Stimulated activated CD4-positive, alpha-beta T cell treated with anti-CD3 and anti-CD28 coated beads, TNF-alpha, amount 100 ng/mL, for 24 hours (primary cell): Measurements from ENCODE around the gene SPDEF.

ENCODE experiments used
- DNase-seq, 3 experiments: peaks; one replicate each; pipeline ENCODE4 v3.0.0-alpha.2; 2020; ENCODE audit warnings: low read depth in 3 of 3

The SPDEF gene

GRCh38 chr6:34563513-34563870 is 7.4 kb upstream of the SPDEF start:
- DNase-seq = no peak

GRCh38 chr6:34562861-34563512 is 6.9 kb upstream of the SPDEF start:
- no peak for DNase-seq

- DNase-seq = no peak
These were observed 6.2 kb upstream of the SPDEF start for GRCh38 chr6:34562350-34562749.

GRCh38 chr6:34561227-34561530 is 5.0 kb upstream of the SPDEF start:
- DNase-seq = no peak

- DNase-seq = no peak
These were observed 4.5 kb upstream of the SPDEF start for GRCh38 chr6:34560366-34561226.

GRCh38 chr6:34559651-34560365 is 3.7 kb upstream of the SPDEF start:
- no peak for DNase-seq

GRCh38 chr6:34558172-34558714 is 2.1 kb upstream of the SPDEF start:
- DNase-seq = no peak

GRCh38 chr6:34557228-34557627 is 1.1 kb upstream of the SPDEF start:
- DNase-seq = no peak

GRCh38 chr6:34556493-34556892 is 364 bp upstream of the SPDEF start:
- DNase-seq = no peak

GRCh38 chr6:34555328-34555727 is 801 bp downstream of the SPDEF start:
- no peak for DNase-seq

GRCh38 chr6:34555007-34555322 is 1.2 kb downstream of the SPDEF start:
- DNase-seq = no peak

- DNase-seq = no peak
These were observed 1.7 kb downstream of the SPDEF start for GRCh38 chr6:34554291-34555006.

- DNase-seq = no peak
These were observed 2.4 kb downstream of the SPDEF start for GRCh38 chr6:34553750-34554149.

GRCh38 chr6:34553146-34553545 is 3.0 kb downstream of the SPDEF start:
- no peak for DNase-seq

GRCh38 chr6:34552620-34553019 is 3.5 kb downstream of the SPDEF start:
- DNase-seq = no peak

- DNase-seq = no peak
These were observed 4.4 kb downstream of the SPDEF start for GRCh38 chr6:34551720-34552119.

GRCh38 chr6:34549804-34550202 is 6.3 kb downstream of the SPDEF start:
- no peak for DNase-seq

GRCh38 chr6:34549026-34549803 is 6.9 kb downstream of the SPDEF start:
- DNase-seq = no peak

GRCh38 chr6:34547701-34548644 is 8.2 kb downstream of the SPDEF start:
- no peak for DNase-seq
